ENCODE measurements around the gene VAT1L. TPM values are rescaled to one million over a fixed set of nuclear protein-coding genes. Genes with fewer than 3 reads are reported as not detected.

VAT1L gene
- total RNA-seq, 1 experiment from 2014 or later: 0.10 TPM

- no peak for TF ChIP-seq CTCF (IDR thresholded peaks at IDR 0.05 in 2 of 3, conservative IDR thresholded peaks at IDR 0.05 in 1 of 3; ENCODE audit: borderline replicate concordance in 1 of 3, insufficient read depth in 1 of 3, low read depth in 2 of 3, low read length in 2 of 3)
- no peak for TF ChIP-seq MAX (IDR thresholded peaks at IDR 0.05)
- TF ChIP-seq CBX3 (IDR thresholded peaks at IDR 0.05; ENCODE audit: low read depth): no peak
- no peak for TF ChIP-seq POLR2AphosphoS5 (IDR thresholded peaks at IDR 0.05; ENCODE audit: low read depth, low read length)
- TF ChIP-seq JUND (IDR thresholded peaks at IDR 0.05): no peak
- no peak for TF ChIP-seq SP1 (IDR thresholded peaks at IDR 0.05; ENCODE audit: low read depth)
Observed at GRCh38 chr16:77767211-77767610, 21.2 kb upstream of the VAT1L start (continued).

- no TSS peak for BruUV-seq (replicated peaks)
Observed at GRCh38 chr16:77767826-77768225, 20.5 kb upstream of the VAT1L start.

More at GRCh38 chr16:77767826-77768225, 20.5 kb upstream of the VAT1L start:
- Histone ChIP-seq H3K27ac (ENCODE audit: low read depth, low read length) (no peak overlapping the region), H3K9me2 (ENCODE audit: insufficient read depth) (no peaks in the 10 kb centered on the region), H3K9me3 (ENCODE audit: control insufficient read depth in 1 of 2, insufficient read depth in 1 of 2, low read depth in 1 of 2, low read length in 2 of 2) (no peaks in the 10 kb centered on the region), H2AFZ (ENCODE audit: low read depth, low read length, poor library complexity, severe bottlenecking) (no peak overlapping the region), H3K79me2 (ENCODE audit: insufficient read depth, low read length) (no peaks in the 10 kb centered on the region), H3K4me2 (ENCODE audit: low read length) (no peak overlapping the region), H3K4me3 (replicated peaks in 1 of 2; ENCODE audit: low read depth in 1 of 2, low read length in 2 of 2) (no peak overlapping the region), H3K36me3 (ENCODE audit: control insufficient read depth in 1 of 2, insufficient read depth in 2 of 2, low read length in 2 of 2) (no peaks in the 10 kb centered on the region), H4K20me1 (ENCODE audit: insufficient read depth) (no peaks in the 10 kb centered on the region), H3K9ac (ENCODE audit: low read length) (no peak overlapping the region), H3K27me3 (ENCODE audit: insufficient read depth, low read length) (peaks cover 31% of the 10 kb centered on the region), H3K4me1 (ENCODE audit: control insufficient read depth in 1 of 2, insufficient read depth in 2 of 2, low read length in 2 of 2) (peaks cover 0 to 5% of the 10 kb centered on the region in 2 experiments; a peak in 2 of 4 replicates)
- ChIA-PET POLR2A (no interaction called here), CTCF (no interaction called here), RAD21 (ENCODE audit: low non-redundant PET in 1 of 2, low total read pairs in 2 of 2, uncharacterized antibody in 2 of 2, unreplicated experiment in 2 of 2) (no interaction called here)
- no peak for TF ChIP-seq ZNF274 (IDR thresholded peaks at IDR 0.05; ENCODE audit: low read depth, low read length)
- DNase-seq (ENCODE audit: low read depth, low spot score): no peak
- ATAC-seq: no peak
- intact Hi-C loops (cut with micrococcal nuclease): loop anchor here (5.0 kb wide), 1 partner anchor 51 kb away; no protein-coding TSS in a partner anchor
